H1 (cell line): ENCODE results near the gene BABAM2. TPM values are rescaled to one million over a fixed set of nuclear protein-coding genes. Genes with fewer than 3 reads are reported as not detected.

ENCODE experiments used
- CTCF ChIA-PET: fragments of 300-600 bp; sonication (Branson Sonifier 250); formaldehyde crosslinking; loops from one replicate; lab custom pipeline; 2021; ENCODE audit not compliant: partially characterized antibody; lab: Charles Lee
- POLR2A ChIA-PET: fragments of 300-600 bp; sonication (Branson Sonifier 250); formaldehyde crosslinking; loops from one replicate; lab custom pipeline; 2021; ENCODE audit warnings: inconsistent platforms; ENCODE audit not compliant: partially characterized antibody; lab: Charles Lee
- DNase-seq, 2 experiments: peaks; one replicate each; pipeline versions ENCODE4 v3.0.0 to v3.0.0-alpha.2; 2010 to 2022; ENCODE audit warnings: low spot score in 2 of 2, low read depth in 1 of 2, mixed read lengths in 1 of 2
- FAIRE-seq: peaks from 2 replicates; lab custom pipeline; 2011; peaks lifted over from hg19 to GRCh38; lab: Jason Lieb, UNC
- H2AFZ ChIP-seq: 2 replicates; pipeline ENCODE4 v1.8.1; 2012; ENCODE audit warnings: low read length, inconsistent platforms
- H2AK5ac ChIP-seq: 2 replicates; pipeline ENCODE4 v1.6.1; 2013; ENCODE audit warnings: low read depth, low read length
- H2BK120ac ChIP-seq: replicated peaks from 2 replicates; pipeline ENCODE3; 2013; ENCODE audit warnings: low read depth, low read length, inconsistent platforms
- H2BK12ac ChIP-seq: 2 replicates; pipeline ENCODE4 v1.6.1; 2013; ENCODE audit warnings: low read depth, low read length
- H2BK15ac ChIP-seq: 2 replicates; pipeline ENCODE4 v1.6.1; 2013; ENCODE audit warnings: low read length
- H2BK20ac ChIP-seq: 2 replicates; pipeline ENCODE4 v1.6.1; 2013; ENCODE audit warnings: low read length
- H2BK5ac ChIP-seq: 2 replicates; pipeline ENCODE4 v1.6.1; 2013; ENCODE audit warnings: low read depth, low read length
- H3K14ac ChIP-seq: 2 replicates; pipeline ENCODE4 v1.6.1; 2013; ENCODE audit warnings: inconsistent platforms; ENCODE audit not compliant: insufficient read length
- H3K18ac ChIP-seq: 2 replicates; pipeline ENCODE4 v1.6.1; 2013; ENCODE audit warnings: low read length; ENCODE audit errors: extremely low read depth
- H3K23ac ChIP-seq: 2 replicates; pipeline ENCODE4 v1.6.1; 2013; ENCODE audit warnings: inconsistent platforms; ENCODE audit not compliant: insufficient read length
- H3K23me2 ChIP-seq: 2 replicates; pipeline ENCODE4 v1.6.1; 2013; ENCODE audit warnings: low read depth, low read length
- H3K27ac ChIP-seq: 2 replicates; pipeline ENCODE4 v1.6.1; 2011; ENCODE audit warnings: low read depth, low read length, inconsistent platforms
- H3K27me3 ChIP-seq, 4 experiments: replicated peaks in 1 of 4; 1 replicate in 1 of 4; 2 replicates in 3 of 4; pipeline versions ENCODE4 v1.6.1 to v1.8.1; 2011 to 2013; ENCODE audit warnings: low read length in 3 of 4, mild to moderate bottlenecking in 3 of 4, inconsistent platforms in 2 of 4, mixed read lengths in 2 of 4, moderate library complexity in 1 of 4; ENCODE audit not compliant: control insufficient read depth in 3 of 4, insufficient read depth in 3 of 4; ENCODE audit errors: extremely low read depth in 1 of 4
- H3K36me3 ChIP-seq, 4 experiments: 2 replicates each; pipeline versions ENCODE4 v1.6.1 to v1.8.1; 2011 to 2013; ENCODE audit warnings: mild to moderate bottlenecking in 4 of 4, low read length in 3 of 4, moderate library complexity in 2 of 4, control low read depth in 1 of 4, inconsistent platforms in 1 of 4; ENCODE audit not compliant: insufficient read depth in 4 of 4, control insufficient read depth in 2 of 4
- H3K4ac ChIP-seq: replicated peaks from 2 replicates; pipeline ENCODE3; 2013; ENCODE audit warnings: low read length, low read depth, mixed read lengths, inconsistent platforms; ENCODE audit not compliant: insufficient read length
- H3K4me1 ChIP-seq, 4 experiments: replicated peaks in 1 of 4; 1 replicate in 1 of 4; 2 replicates in 3 of 4; pipeline versions ENCODE4 v1.6.1 to v1.8.1; 2011 to 2013; ENCODE audit warnings: low read length in 3 of 4, inconsistent platforms in 2 of 4, mixed read lengths in 1 of 4; ENCODE audit not compliant: insufficient read depth in 4 of 4, control insufficient read depth in 3 of 4
- H3K4me2 ChIP-seq, 2 experiments: 2 replicates each; pipeline versions ENCODE4 v1.6.1 to v1.8.1; 2011 to 2013; ENCODE audit warnings: low read depth in 2 of 2, low read length in 2 of 2, control low read depth in 1 of 2, inconsistent platforms in 1 of 2, mild to moderate bottlenecking in 1 of 2; ENCODE audit not compliant: insufficient read depth in 1 of 2
- H3K4me3 ChIP-seq, 4 experiments: fragments of 200-600, 300-600 bp in 1 of 4; sonication (generic), shearing (Covaris generic), sonication (Bioruptor Twin) in 1 of 4; 2 replicates each; pipeline versions ENCODE4 v1.5.1 to v1.8.1; 2011 to 2016; ENCODE audit warnings: low read length in 4 of 4, low read depth in 3 of 4, control low read depth in 2 of 4, inconsistent platforms in 2 of 4, mild to moderate bottlenecking in 2 of 4, mixed read lengths in 1 of 4, moderate library complexity in 1 of 4; ENCODE audit not compliant: insufficient read depth in 2 of 4; ENCODE audit errors: extremely low read depth in 1 of 4
- H3K56ac ChIP-seq: replicated peaks from 2 replicates; pipeline ENCODE3; 2013; ENCODE audit warnings: low read depth, mild to moderate bottlenecking, mixed read lengths, low read length, inconsistent platforms; ENCODE audit not compliant: insufficient read length
- H3K79me1 ChIP-seq: 2 replicates; pipeline ENCODE4 v1.6.1; 2013; ENCODE audit warnings: low read depth, low read length, control low read depth
- H3K79me2 ChIP-seq, 2 experiments: 2 replicates each; pipeline versions ENCODE4 v1.6.1 to v1.8.1; 2012 to 2013; ENCODE audit warnings: low read length in 2 of 2, mild to moderate bottlenecking in 2 of 2, inconsistent platforms in 1 of 2; ENCODE audit not compliant: insufficient read depth in 2 of 2, control insufficient read depth in 1 of 2
- H3K9ac ChIP-seq, 4 experiments: replicated peaks in 1 of 4; 1 replicate in 1 of 4; 2 replicates in 3 of 4; pipeline versions ENCODE4 v1.6.1 to v1.8.1; 2011 to 2013; ENCODE audit warnings: low read depth in 3 of 4, low read length in 3 of 4, control low read depth in 2 of 4, mild to moderate bottlenecking in 2 of 4, moderate library complexity in 2 of 4, inconsistent platforms in 1 of 4; ENCODE audit errors: extremely low read depth in 1 of 4
- H3K9me3 ChIP-seq, 2 experiments: 2 replicates each; pipeline versions ENCODE4 v1.6.1 to v1.8.1; 2012 to 2013; ENCODE audit warnings: mild to moderate bottlenecking in 2 of 2, moderate library complexity in 2 of 2, control low read depth in 1 of 2, inconsistent platforms in 1 of 2, low read depth in 1 of 2, low read length in 1 of 2, mixed read lengths in 1 of 2; ENCODE audit not compliant: insufficient read depth in 2 of 2
- H4K20me1 ChIP-seq, 2 experiments: replicated peaks in 1 of 2; 2 replicates each; pipeline versions ENCODE3 to v1.8.1; 2011 to 2013; ENCODE audit warnings: inconsistent platforms in 2 of 2, low read length in 2 of 2, mild to moderate bottlenecking in 1 of 2; ENCODE audit not compliant: insufficient read depth in 2 of 2, control insufficient read depth in 1 of 2
- H4K5ac ChIP-seq: 2 replicates; pipeline ENCODE4 v1.6.1; 2013; ENCODE audit warnings: low read length, low read depth, mixed read lengths, inconsistent platforms; ENCODE audit not compliant: insufficient read length
- H4K8ac ChIP-seq: 2 replicates; pipeline ENCODE4 v1.8.0; 2013; ENCODE audit warnings: mild to moderate bottlenecking, moderate library complexity, low read length, inconsistent platforms; ENCODE audit not compliant: insufficient read depth; ENCODE audit errors: extremely low read depth
- H4K91ac ChIP-seq: replicated peaks from 2 replicates; pipeline ENCODE3; 2013; ENCODE audit warnings: low read length, mixed read lengths, inconsistent platforms; ENCODE audit not compliant: insufficient read length
- BACH1 ChIP-seq: IDR thresholded peaks from 2 replicates; pipeline ENCODE4 v1.6.1; 2012; ENCODE audit warnings: low read length, improper control_type of control experiment
- BRCA1 ChIP-seq: IDR thresholded peaks from 2 replicates; pipeline ENCODE4 v1.6.1; 2012; ENCODE audit warnings: low read depth, low read length, improper control_type of control experiment
- CBX5 ChIP-seq: fragments of 300-800, 300-1000 bp; sonication (generic); IDR thresholded peaks from 2 replicates; pipeline ENCODE4 v1.7.1; 2016; ENCODE audit warnings: antibody characterized with exemption, low read length, low read depth
- CEBPB ChIP-seq: IDR thresholded peaks from 2 replicates; pipeline ENCODE4 v1.6.1; 2012; ENCODE audit warnings: low read depth, low read length
- CHD1 ChIP-seq: IDR thresholded peaks from 2 replicates; pipeline ENCODE4 v1.6.1; 2012; ENCODE audit warnings: low read depth, low read length, improper control_type of control experiment
- CHD2 ChIP-seq: IDR thresholded peaks from 2 replicates; pipeline ENCODE4 v1.6.1; 2012; ENCODE audit warnings: low read length, improper control_type of control experiment
- CREB1 ChIP-seq: IDR thresholded peaks from 2 replicates; pipeline ENCODE4 v1.6.1; 2012; ENCODE audit warnings: inconsistent platforms
- CTBP2 ChIP-seq: IDR thresholded peaks from 2 replicates; pipeline ENCODE4 v1.7.0; 2011; ENCODE audit warnings: borderline replicate concordance, mild to moderate bottlenecking, moderate library complexity, mixed read lengths, low read length; ENCODE audit not compliant: insufficient read depth, insufficient read length
- KDM4A ChIP-seq: IDR thresholded peaks from one replicate; pipeline ENCODE4 v1.7.1; 2012; ENCODE audit warnings: low read depth, mild to moderate bottlenecking, moderate library complexity, low read length, inconsistent platforms; ENCODE audit not compliant: severe bottlenecking
- KDM5A ChIP-seq: fragments of 200-600 bp; IDR thresholded peaks from 2 replicates; pipeline ENCODE4 v1.7.1; 2012; ENCODE audit warnings: mild to moderate bottlenecking, low read length, inconsistent platforms, mixed read lengths
- POLR2A ChIP-seq, 2 experiments: IDR thresholded peaks; 1 replicate in 1 of 2; 2 replicates in 1 of 2; pipeline ENCODE4 v1.6.1; 2011; ENCODE audit warnings: low read depth in 2 of 2, low read length in 2 of 2, mild to moderate bottlenecking in 2 of 2; ENCODE audit errors: control extremely low read depth in 1 of 2
- POU5F1 ChIP-seq: IDR thresholded peaks from 2 replicates; pipeline ENCODE4 v1.6.1; 2011; ENCODE audit warnings: low read depth, mild to moderate bottlenecking, low read length, moderate library complexity
- SIN3A ChIP-seq, 2 experiments: IDR thresholded peaks in 1 of 2; conservative IDR thresholded peaks in 1 of 2; 2 replicates each; pipeline ENCODE4 v1.6.1; 2011 to 2012; ENCODE audit warnings: low read length in 2 of 2, improper control_type of control experiment in 1 of 2, low read depth in 1 of 2, mild to moderate bottlenecking in 1 of 2
- SUZ12 ChIP-seq: fragments of 200-600 bp; sonication (generic); IDR thresholded peaks from 2 replicates; pipeline ENCODE4 v1.6.1; 2012; ENCODE audit warnings: mild to moderate bottlenecking, inconsistent platforms, low read length, moderate library complexity, mixed read lengths
- TAF1 ChIP-seq: IDR thresholded peaks from 2 replicates; pipeline ENCODE4 v1.6.1; 2011; ENCODE audit warnings: mild to moderate bottlenecking, low read depth, low read length
- WGBS, 2 experiments: shearing (Covaris generic) in 1 of 2; methylation state at CpG; one replicate each; pipeline versions ENCODE4 v1.1.6 to v1.1.7; 2013 to 2015; ENCODE audit warnings: low lambda C conversion rate in 2 of 2, mixed read lengths in 2 of 2, inconsistent platforms in 1 of 2, low coverage in 1 of 2, missing lambda C conversion rate in 1 of 2; ENCODE audit not compliant: insufficient replicate concordance in 2 of 2, insufficient coverage in 1 of 2, insufficient read length in 1 of 2; ENCODE audit errors: extremely low coverage in 1 of 2, missing lambda C conversion rate in 1 of 2; 5-methylcytosine and 5-hydroxymethylcytosine counted together
- polyA plus RNA-seq, 7 experiments: library from polyadenylated mRNA; depleted of rRNA in 3 of 7; stranded (reverse) in 5 of 7; unstranded in 2 of 7; fragments of >200 nt in 5 of 7; fragments of 200-250 nt in 2 of 7; gene quantifications; 1 replicate in 5 of 7; 2 replicates in 1 of 7; 4 replicates in 1 of 7; pipeline versions ENCODE4 v1.2.1 to v1.2.3, GENCODE V29; 2011 to 2013; ENCODE audit warnings: missing spikeins in 2 of 7, mixed read lengths in 2 of 7
- total RNA-seq: library from RNA; stranded (reverse); fragmentation: NEBNext Ultra II Directional; extraction: Animal tissue kit (Norgen Biotek cat#: 25700); gene quantifications from 2 replicates; pipeline ENCODE4 v1.2.1, GENCODE V29; 2021

Gene BABAM2
- total and polyA plus RNA-seq, 2 of the 8 experiments (the other 6 are each of a cell fraction or from before 2014, with no cell fraction given), result 15.8 to 20.9 TPM

- no peak overlapping the region for H3K14ac ChIP-seq
- H4K20me1 ChIP-seq, result no peaks in the 10 kb centered on the region
- H2AK5ac ChIP-seq, result no peak overlapping the region
- H3K9me3 ChIP-seq, result 0 out of 4 replicates have a peak, but pooled peaks cover 0 to 2% of the 10 kb centered on the region in 2 experiments
- ChIA-PET CTCF (interaction anchor here (0.9 to 1.6 kb wide), 3 partner anchors 10 to 340 kb away, joined by 3 to 4 read pairs (median 3); no protein-coding TSS in a partner anchor), POLR2A (interaction anchor here (0.7 kb wide), 1 partner anchor 162 kb away, joined by 3 read pairs; no protein-coding TSS in a partner anchor)
- no peaks in the 10 kb centered on the region for H3K4me1 ChIP-seq
- no peak for FAIRE-seq
- no peak overlapping the region for H3K23ac ChIP-seq
- H4K91ac ChIP-seq, result no peak overlapping the region
- H3K79me2 ChIP-seq, result no peaks in the 10 kb centered on the region
- H3K56ac ChIP-seq, result no peak overlapping the region
- H3K4me3 ChIP-seq, result no peak overlapping the region
- no peak overlapping the region for H2BK20ac ChIP-seq
- H2BK120ac ChIP-seq, result no peak overlapping the region
- TF ChIP-seq POU5F1 (no peak), POLR2A (IDR thresholded peaks at IDR 0.05; ENCODE audit: control extremely low read depth in 1 of 2, low read depth in 2 of 2, low read length in 2 of 2) (no peak), CBX5 (no peak), CREB1 (no peak), CEBPB (no peak), CHD2 (no peak), BRCA1 (no peak), CHD1 (no peak), KDM5A (no peak), SUZ12 (no peak), CTBP2 (no peak), KDM4A (no peak), BACH1 (no peak), TAF1 (no peak), SIN3A (conservative IDR thresholded peaks at IDR 0.05 in 1 of 2, IDR thresholded peaks at IDR 0.05 in 1 of 2; ENCODE audit: low read depth in 1 of 2, low read length in 2 of 2) (no peak)
- TF ChIP-seq, all 59 proteins: peak for 0
- H2BK12ac ChIP-seq, result no peak overlapping the region
- H3K23me2 ChIP-seq, result no peaks in the 10 kb centered on the region
- H3K79me1 ChIP-seq, result no peaks in the 10 kb centered on the region
- H3K18ac ChIP-seq, result no peak overlapping the region
- no peak for DNase-seq
- H2AFZ ChIP-seq, result no peak overlapping the region
- no peak overlapping the region for H4K5ac ChIP-seq
- H3K4ac ChIP-seq, result no peak overlapping the region
- no peak overlapping the region for H3K4me2 ChIP-seq
- no peak overlapping the region for H3K27ac ChIP-seq
- no peaks in the 10 kb centered on the region for H3K36me3 ChIP-seq
- no peak overlapping the region for H2BK5ac ChIP-seq
- WGBS, 2 experiments, result 83% methylated on average over 2 of the region's 2 CpGs; no CpG with 5 or more reads in 1 of the 2 experiments
- H2BK15ac ChIP-seq, result no peak overlapping the region
- no peak overlapping the region for H3K9ac ChIP-seq
- no peaks in the 10 kb centered on the region for H3K27me3 ChIP-seq
- no peak overlapping the region for H4K8ac ChIP-seq
Observed at GRCh38 chr2:28062867-28063266, 172.3 kb downstream of the BABAM2 start.
